Fibroblast of peridontal ligament (primary cell): ENCODE measurements around the gene SULT2B1.
"Not testable (repeated sequence)": the region's sequence is repeated elsewhere in the genome, so short reads cannot be mapped to it uniquely, and the experiment has no call there.

ENCODE experiments used
- DNase-seq: peaks from one replicate; pipeline ENCODE4 v3.0.0-alpha.2; 2010; ENCODE audit errors: extremely low read depth

SULT2B1 gene

GRCh38 chr19:48529156-48529555, 22.8 kb upstream of the SULT2B1 start:
- no peak for DNase-seq

DNA sequence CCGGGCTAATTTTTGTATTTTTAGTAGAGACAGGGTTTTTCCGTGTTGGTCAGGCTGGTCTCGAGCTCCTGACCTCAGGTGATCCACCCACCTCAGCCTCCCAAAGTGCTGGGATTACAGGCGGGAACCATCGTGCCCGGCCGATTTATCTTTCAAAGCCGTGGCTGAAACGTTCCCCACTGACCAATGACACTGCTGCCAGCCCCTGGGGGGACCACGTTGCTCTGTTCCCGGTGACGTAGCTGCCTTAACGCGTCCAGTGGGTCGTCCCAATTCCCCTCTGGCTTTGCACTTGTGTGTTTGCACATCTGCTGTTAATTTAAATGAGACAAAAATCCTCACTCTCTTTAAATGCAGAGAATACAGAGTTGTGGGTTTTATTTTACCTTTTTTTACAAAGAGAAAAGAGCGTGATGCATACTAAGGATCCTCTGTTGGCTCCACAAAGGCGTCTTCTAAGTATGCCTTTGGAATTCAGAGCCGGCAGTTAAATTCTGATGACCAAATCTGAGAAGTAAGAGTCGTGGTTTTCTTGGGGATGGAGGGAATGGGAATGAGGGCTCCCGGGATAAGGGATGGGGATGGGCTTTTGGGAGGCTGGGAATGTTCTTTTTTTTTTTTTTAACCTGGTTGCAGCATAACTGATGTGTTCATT, 21.8 kb upstream of the SULT2B1 start:
- DNase-seq: peak; percentile 28

DNA sequence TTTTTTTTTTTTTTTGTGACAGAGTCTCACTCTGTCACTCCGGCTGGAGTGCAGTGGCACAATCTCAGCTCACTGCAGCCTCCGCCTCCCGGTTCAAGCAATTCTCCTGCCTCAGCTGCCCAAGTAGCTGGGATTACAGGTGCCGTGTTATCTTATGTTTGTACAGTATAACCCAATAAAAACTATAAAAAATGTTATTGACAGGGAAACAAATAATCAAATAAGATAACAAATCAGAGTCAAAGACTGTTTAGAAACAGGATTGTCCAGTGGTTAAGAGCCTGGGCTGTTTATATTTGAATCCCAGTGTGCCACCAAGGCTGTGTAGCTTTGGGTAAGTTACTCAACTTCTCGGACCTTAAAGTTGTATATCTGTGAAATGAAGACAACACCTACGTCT, 21.2 kb upstream of the SULT2B1 start:
- no peak for DNase-seq

GRCh38 chr19:48533770-48534169, 18.2 kb upstream of the SULT2B1 start:
- DNase-seq: no peak

- DNase-seq: no peak
These were observed 14.4 kb upstream of the SULT2B1 start for GRCh38 chr19:48537541-48537940.

GRCh38 chr19:48538057-48538456, 13.9 kb upstream of the SULT2B1 start:
- DNase-seq: not testable (repeated sequence)

- DNase-seq: peak; percentile 29
These were observed 12.4 kb upstream of the SULT2B1 start for GRCh38 chr19:48539503-48540096.

DNA sequence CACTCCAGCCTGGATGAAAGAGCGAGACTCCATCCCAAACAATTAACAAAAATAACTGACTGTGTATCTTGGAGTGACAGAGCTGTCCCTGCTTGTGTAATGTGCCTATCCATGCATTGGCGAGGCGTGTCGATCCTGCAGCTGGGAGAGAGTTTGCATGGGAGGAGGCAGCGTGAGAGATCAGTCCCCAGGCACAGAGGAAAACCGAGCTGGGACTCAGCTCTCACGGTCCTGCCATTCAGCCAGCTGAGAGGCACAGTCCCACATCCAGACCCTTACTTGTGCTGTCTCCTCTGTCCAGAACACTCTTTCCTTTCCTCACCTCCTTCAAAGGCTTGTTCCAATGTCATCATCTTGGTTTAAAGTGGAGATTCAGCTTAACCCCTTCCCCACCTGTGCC, 11.9 kb upstream of the SULT2B1 start:
- no peak for DNase-seq

DNA sequence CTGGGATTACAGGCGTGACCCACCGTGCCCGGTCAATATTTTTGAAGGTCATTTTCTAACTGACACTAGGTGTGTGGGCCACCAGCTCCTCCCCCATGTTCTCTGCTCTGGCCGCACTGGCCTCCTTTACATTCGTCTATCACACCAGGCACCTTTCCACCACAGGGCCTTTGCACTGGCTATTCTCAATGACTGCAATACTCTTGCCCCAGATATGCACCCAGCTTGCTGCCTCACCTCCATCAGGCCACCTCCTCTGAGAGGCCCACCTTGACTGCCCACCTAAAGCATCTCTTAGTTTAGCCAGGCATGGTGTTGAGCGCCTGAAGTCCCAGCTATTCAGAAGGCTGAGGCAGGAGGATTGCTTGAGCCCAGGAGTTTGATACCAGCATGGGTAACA, 10.2 kb upstream of the SULT2B1 start:
- DNase-seq: no peak

- no peak for DNase-seq
These were observed 8.8 kb upstream of the SULT2B1 start for GRCh38 chr19:48543121-48543710.

- no peak for DNase-seq
These were observed 6.9 kb upstream of the SULT2B1 start for GRCh38 chr19:48544856-48545750.

DNA sequence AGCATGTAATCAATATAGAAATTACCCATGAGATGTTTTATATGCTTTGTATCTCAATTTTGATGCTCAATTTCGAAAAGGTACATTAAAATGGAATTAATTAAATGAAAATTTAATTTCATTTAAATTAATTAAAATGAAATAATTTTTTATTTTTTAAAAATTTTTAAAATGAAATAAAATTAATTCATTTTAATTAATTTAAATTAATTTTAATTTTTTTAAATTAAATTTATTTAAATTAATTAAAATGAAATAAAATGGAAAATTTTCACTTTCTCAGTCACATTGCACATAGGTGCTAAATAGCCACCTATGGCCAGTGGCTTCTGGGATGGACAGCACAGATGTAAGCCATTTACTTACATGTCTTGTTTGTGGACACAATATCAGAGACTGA, 4.2 kb upstream of the SULT2B1 start:
- no peak for DNase-seq

GRCh38 chr19:48548253-48548911, 3.6 kb upstream of the SULT2B1 start:
- DNase-seq: no peak

DNA sequence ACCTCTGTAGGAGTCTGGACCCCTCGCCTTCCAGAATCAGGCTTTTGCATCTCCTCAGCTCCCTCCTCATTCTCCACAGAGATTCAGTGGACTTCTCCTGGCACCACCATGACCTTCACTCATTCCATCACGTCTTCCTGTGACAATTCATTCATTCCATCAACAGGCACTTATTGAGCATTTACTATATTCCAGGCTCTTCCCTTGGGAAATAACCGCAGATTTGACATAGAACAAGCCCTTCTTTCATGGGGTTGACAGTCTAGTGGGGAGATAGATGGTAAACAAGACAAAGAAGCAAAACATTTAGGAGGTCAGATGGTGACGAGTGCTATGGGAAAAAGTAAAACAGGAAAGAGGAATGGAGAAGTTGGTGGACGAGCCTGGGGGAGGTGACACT, 2.6 kb upstream of the SULT2B1 start:
- no peak for DNase-seq

DNA sequence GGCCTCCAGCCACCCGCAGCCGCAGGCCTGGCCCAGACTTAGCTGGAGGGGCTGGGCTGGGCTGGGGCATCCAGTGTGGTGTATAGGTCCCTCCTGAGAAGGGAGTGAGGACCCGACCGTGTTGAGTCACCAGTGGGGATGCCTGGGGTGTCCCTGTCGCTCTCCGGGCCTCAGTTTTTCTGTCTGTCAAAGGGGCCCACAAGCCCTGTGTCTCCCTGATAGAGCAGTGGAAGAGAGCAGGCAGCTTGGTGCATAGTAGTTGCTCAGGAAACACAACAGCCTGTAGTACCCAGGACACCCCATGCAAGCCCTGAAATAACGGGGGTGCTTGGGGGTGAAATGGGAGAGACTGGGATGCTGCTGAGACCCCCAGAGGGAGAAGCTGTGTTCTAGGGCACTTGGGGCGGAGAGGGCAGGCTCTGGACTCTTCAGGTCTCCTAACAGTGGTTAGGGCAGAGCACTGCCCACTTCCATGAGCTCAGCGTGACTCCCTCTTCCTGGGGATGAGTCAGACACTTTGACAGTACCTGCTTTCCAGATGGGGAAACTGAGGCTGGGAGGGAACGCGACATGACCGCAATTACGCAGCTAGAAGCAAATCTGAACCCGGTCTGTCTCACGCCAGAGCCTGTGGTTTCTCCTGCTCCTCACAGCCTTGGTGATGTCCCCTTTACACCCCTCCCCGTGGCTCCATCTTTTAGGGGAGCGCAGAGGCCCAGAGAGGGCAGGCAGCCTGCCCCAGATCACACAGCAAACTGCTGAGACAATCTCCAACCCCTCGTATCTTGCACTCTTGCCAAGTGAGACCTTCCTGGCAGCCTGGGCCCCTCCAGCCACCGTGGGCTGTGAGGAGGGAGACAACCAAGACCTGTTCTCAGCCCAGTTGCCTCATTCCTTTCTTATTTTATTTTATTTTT, 692 bp downstream of the SULT2B1 start:
- DNase-seq: no peak

GRCh38 chr19:48553676-48554384, 1.9 kb downstream of the SULT2B1 start:
- DNase-seq: peak; percentile 43

DNA sequence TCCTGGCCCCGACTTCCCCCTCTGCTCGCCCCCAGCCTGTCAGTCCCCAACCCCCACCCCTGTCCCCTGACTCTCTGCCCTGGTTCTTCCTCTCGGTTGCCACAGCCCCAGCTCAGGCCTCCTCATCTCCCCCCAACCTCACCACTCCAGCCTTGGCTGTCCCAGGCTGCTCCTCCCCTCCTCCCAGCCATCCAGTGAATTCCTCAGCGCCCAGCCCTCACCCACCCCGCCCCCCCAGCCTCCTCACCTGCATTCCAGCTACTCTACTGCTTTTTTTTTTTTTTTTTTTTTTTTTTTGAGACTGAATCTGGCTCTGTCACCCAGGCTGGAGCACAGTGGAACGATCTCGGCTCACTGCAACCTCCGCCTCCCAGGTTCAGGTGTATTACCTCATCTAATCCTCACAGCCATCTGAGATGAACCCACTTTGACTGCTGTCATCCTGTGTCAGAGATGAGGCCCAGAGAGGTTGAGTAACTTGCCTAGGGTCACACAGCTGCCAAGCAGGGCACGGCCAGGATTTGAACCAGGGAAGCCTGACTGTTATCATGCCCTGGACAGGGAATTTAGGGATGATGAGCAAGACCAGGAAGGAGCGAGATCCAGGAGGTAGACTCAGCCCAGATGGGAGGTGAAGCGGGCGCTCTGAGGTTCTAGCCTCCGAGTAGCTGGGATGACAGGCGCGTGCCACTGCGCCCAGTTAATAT, 2.6 kb downstream of the SULT2B1 start:
- no peak for DNase-seq

DNA sequence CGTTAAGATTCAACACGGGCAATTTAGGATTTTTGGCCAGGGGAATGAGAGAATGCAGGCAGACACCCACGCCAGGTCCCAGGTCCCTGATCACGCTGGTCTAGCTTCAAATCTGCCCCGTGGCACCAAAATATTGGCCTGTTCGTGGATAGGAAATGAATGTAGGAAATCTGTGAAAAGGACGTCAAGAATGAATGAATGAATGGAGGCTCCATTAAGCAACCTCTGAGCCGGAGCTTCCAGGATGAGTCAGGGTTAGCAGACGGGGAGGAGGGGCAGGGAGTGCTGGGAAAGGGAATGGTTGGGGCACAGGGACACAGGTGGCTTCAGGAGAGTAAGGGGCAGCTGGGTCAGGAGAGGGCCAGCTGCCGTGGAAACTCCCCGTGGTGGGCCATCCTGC, 4.2 kb downstream of the SULT2B1 start:
- peak; percentile 43 for DNase-seq

DNA sequence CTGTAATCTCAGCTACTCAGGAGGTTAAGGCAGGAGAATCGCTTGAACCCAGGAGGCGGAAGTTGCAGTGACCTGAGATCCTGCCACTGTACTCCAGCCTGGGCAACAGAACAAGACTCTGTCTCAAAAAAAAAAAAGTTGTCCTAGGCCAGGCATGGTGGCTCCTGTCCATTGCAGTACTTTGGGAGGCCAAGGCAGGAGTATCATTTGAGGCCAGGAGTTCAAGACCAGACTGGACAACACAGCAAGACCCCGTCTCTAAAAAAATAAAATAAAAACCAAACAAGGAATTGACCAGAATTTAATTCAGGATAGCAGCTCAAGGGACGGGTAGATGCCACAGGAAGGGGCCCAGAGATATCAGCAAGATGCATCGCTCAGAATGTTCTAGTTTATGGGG, 4.9 kb downstream of the SULT2B1 start:
- DNase-seq: no peak
